SJCRH30 (cell line): ENCODE measurements around the gene RCC1. TPM values are rescaled to one million over a fixed set of nuclear protein-coding genes. Genes with fewer than 3 reads are reported as not detected.
"Not testable (repeated sequence)": the region's sequence is repeated elsewhere in the genome, so short reads cannot be mapped to it uniquely, and the experiment has no call there.

ENCODE experiments used
- DNase-seq, 2 experiments: peaks; one replicate each; pipeline ENCODE4 v3.0.0-alpha.2; 2015 to 2020
- H3K27ac ChIP-seq: fragments of 250-450 bp; sonication (Bioruptor Pico); 2 replicates; pipeline ENCODE4 v1.5.1; 2020; ENCODE audit warnings: mild to moderate bottlenecking, moderate library complexity
- H3K27me3 ChIP-seq: fragments of 250-450 bp; sonication (Bioruptor Pico); 2 replicates; pipeline ENCODE4 v1.5.1; 2020; ENCODE audit warnings: mild to moderate bottlenecking, moderate library complexity
- H3K36me3 ChIP-seq: fragments of 250-450 bp; sonication (Bioruptor Pico); 2 replicates; pipeline ENCODE4 v1.5.1; 2020; ENCODE audit warnings: mild to moderate bottlenecking, moderate library complexity
- H3K4me1 ChIP-seq: fragments of 250-450 bp; sonication (Bioruptor Pico); 2 replicates; pipeline ENCODE4 v1.5.1; 2020; ENCODE audit warnings: mild to moderate bottlenecking, moderate library complexity
- H3K4me3 ChIP-seq: fragments of 250-450 bp; sonication (Bioruptor Pico); 2 replicates; pipeline ENCODE4 v1.5.1; 2020; ENCODE audit warnings: mild to moderate bottlenecking, moderate library complexity
- H3K9me3 ChIP-seq: fragments of 250-450 bp; sonication (Bioruptor Pico); replicated peaks from 2 replicates; pipeline ENCODE4 v1.5.1; 2020; ENCODE audit warnings: mild to moderate bottlenecking, moderate library complexity
- total RNA-seq: library from RNA; depleted of rRNA; stranded (reverse); fragments of >200 nt; shearing (Covaris generic); gene quantifications from 2 replicates; pipeline ENCODE4 v1.2.3, GENCODE V29; 2014

The RCC1 gene
- total RNA-seq, 1 experiment from 2014 or later = 70.1 TPM

- Histone ChIP-seq H3K4me1 (no peaks in the 10 kb centered on the region), H3K4me3 (no peak overlapping the region), H3K27ac (no peak overlapping the region), H3K27me3 (no peaks in the 10 kb centered on the region), H3K9me3 (no peaks in the 10 kb centered on the region), H3K36me3 (peaks cover 11% of the 10 kb centered on the region)
- DNase-seq = no peak
These were observed 14.3 kb downstream of the RCC1 start for GRCh38 chr1:28519946-28520725.

DNA sequence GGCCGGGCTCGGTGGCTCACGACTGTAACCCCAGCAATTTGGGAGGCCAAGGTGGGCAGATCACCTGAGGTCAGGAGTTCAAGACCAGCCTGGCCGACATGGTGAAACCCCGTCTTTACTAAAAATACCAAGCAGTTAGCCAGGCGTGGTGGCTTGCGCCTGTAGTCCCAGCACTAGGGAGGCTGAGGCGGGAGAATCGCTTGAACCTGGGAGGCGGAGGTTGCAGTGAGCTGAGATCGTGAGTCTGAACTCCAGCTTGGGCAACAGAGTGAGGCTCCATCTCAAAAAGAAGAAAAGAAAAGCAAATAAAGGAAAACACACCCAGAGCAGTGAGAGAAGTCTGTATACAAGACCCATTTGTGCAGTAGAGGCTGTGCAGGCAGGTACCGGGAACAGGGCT is 15.0 kb downstream of the RCC1 start:
- DNase-seq, H3K27ac ChIP-seq, H3K9me3 ChIP-seq, H3K4me1 ChIP-seq, H3K27me3 ChIP-seq, H3K4me3 ChIP-seq: not testable (repeated sequence)
- peaks cover 11% of the 10 kb centered on the region for H3K36me3 ChIP-seq

GRCh38 chr1:28521502-28522164 is 15.8 kb downstream of the RCC1 start:
- Histone ChIP-seq H3K27ac (no peak overlapping the region), H3K27me3 (no peaks in the 10 kb centered on the region), H3K9me3 (no peaks in the 10 kb centered on the region), H3K4me3 (no peak overlapping the region), H3K4me1 (no peaks in the 10 kb centered on the region), H3K36me3 (peaks cover 11% of the 10 kb centered on the region)
- DNase-seq = no peak

- not testable (repeated sequence) for H3K4me1 ChIP-seq, H3K9me3 ChIP-seq, H3K27ac ChIP-seq, H3K4me3 ChIP-seq, DNase-seq, H3K27me3 ChIP-seq
- H3K36me3 ChIP-seq = peaks cover 11% of the 10 kb centered on the region
These were observed 16.7 kb downstream of the RCC1 start for GRCh38 chr1:28522537-28522936.

DNA sequence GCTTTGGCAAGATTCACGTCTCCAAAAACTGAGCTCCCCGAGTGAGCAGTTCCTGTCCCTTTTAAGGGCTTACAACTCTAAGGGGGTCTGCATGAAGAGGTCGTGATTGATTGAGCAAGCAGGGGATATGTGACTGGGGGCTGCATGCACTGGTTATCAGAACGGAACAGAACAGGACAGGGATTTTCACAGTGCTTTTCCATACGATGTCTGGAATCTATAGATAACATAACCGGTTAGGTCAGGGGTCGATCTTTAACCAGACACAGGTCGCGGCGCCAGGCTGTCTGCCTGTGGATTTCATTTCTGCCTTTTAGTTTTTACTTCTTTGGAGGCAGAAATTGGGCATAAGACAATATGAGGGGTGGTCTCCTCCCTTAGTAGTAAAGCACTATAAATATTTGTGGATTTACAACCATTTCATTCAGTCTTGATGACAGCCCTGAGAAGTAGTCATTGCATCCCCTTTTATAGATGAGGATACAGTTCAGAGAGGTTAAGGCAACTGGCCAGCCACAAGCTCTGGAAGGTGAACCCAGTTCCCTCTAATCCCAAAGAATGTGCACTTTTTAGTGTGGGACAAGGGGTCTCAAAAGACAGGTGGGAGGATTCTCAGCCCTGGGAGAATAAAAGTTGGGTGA is 19.3 kb downstream of the RCC1 start:
- H3K36me3 ChIP-seq = peaks cover 16% of the 10 kb centered on the region
- not testable (repeated sequence) for H3K27me3 ChIP-seq, H3K27ac ChIP-seq, H3K4me3 ChIP-seq, H3K9me3 ChIP-seq, DNase-seq, H3K4me1 ChIP-seq

- Histone ChIP-seq H3K4me3 (no peak overlapping the region), H3K27ac (no peak overlapping the region), H3K36me3 (peaks cover 31% of the 10 kb centered on the region), H3K9me3 (no peaks in the 10 kb centered on the region), H3K27me3 (no peaks in the 10 kb centered on the region), H3K4me1 (no peaks in the 10 kb centered on the region)
- no peak for DNase-seq
These were observed 21.0 kb downstream of the RCC1 start for GRCh38 chr1:28526886-28527285.

DNA sequence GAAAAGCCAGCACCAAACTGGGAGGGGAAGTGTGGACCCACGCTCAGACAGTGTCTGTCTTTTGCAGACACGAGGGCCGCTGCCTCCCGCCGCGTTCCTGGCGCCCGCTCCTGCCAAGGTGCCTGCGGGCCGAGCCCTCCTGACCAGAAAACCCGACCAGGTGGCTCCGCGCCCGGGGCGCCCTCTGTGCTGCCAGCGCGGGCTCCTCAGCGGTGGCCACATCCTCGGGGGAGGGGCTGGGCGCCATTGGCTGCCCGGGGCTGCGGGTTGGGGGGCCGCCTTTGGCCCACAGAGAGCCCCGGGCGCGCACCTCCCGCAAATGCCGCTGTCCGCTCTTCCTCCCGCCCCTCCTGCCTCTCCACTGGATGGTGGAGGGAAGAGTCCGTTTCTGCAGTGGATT is 24.6 kb downstream of the RCC1 start:
- Histone ChIP-seq H3K36me3 (peaks cover 48% of the 10 kb centered on the region), H3K27ac (no peak overlapping the region)
- no peak for DNase-seq

GRCh38 chr1:28534671-28535070 is 28.8 kb downstream of the RCC1 start:
- Histone ChIP-seq H3K27ac (no peak overlapping the region), H3K4me1 (no peaks in the 10 kb centered on the region), H3K27me3 (no peaks in the 10 kb centered on the region), H3K9me3 (no peaks in the 10 kb centered on the region), H3K4me3 (no peak overlapping the region), H3K36me3 (peaks cover 63% of the 10 kb centered on the region)
- no peak for DNase-seq

More for the DNA sequence above, 24.6 kb downstream of the RCC1 start:
- Histone ChIP-seq H3K27me3 (no peaks in the 10 kb centered on the region), H3K4me3 (no peak overlapping the region), H3K9me3 (no peaks in the 10 kb centered on the region), H3K4me1 (no peaks in the 10 kb centered on the region)

GRCh38 chr1:28535180-28535579 is 29.3 kb downstream of the RCC1 start:
- no peak overlapping the region for H3K4me3 ChIP-seq
- H3K27me3 ChIP-seq = no peaks in the 10 kb centered on the region
- H3K27ac ChIP-seq = no peak overlapping the region
- H3K4me1 ChIP-seq = no peaks in the 10 kb centered on the region
- no peak for DNase-seq
- peaks cover 63% of the 10 kb centered on the region for H3K36me3 ChIP-seq
- no peaks in the 10 kb centered on the region for H3K9me3 ChIP-seq

DNA sequence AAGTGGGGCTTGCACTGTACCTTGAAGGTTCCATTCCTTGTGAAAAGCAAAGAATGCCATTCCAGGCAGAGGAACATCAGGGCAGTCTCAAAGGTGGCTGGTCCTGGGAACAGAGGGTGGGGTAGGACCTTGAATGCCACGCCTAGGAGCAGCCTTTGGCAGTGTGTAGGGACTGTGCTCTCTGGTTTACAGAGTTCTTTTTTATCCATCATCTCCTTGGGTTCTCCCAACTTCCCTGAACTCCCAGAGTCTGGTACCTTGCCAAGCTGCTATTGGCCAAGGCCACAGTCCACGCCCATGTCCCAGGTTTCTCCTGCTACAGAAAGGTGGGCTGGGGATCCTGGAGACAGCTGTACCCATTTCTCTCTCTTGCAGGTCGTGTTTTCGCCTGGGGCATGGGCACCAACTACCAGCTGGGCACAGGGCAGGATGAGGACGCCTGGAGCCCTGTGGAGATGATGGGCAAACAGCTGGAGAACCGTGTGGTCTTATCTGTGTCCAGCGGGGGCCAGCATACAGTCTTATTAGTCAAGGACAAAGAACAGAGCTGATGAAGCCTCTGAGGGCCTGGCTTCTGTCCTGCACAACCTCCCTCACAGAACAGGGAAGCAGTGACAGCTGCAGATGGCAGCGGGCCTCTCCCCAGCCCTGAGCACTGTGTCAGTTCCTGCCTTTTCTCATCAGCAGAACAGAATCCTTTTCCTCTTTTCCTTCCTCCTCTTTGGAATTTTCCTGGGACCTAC is 31.8 kb downstream of the RCC1 start:
- Histone ChIP-seq H3K9me3 (no peaks in the 10 kb centered on the region), H3K4me1 (no peaks in the 10 kb centered on the region), H3K27ac (no peak overlapping the region), H3K4me3 (no peak overlapping the region), H3K27me3 (no peaks in the 10 kb centered on the region), H3K36me3 (peaks cover 43% of the 10 kb centered on the region)
- DNase-seq = peak; percentile 30 to 53

GRCh38 chr1:28538286-28538685 is 32.4 kb downstream of the RCC1 start:
- no peaks in the 10 kb centered on the region for H3K4me1 ChIP-seq
- H3K27ac ChIP-seq = no peak overlapping the region
- peaks cover 38% of the 10 kb centered on the region for H3K36me3 ChIP-seq
- no peaks in the 10 kb centered on the region for H3K9me3 ChIP-seq
- no peak overlapping the region for H3K4me3 ChIP-seq
- DNase-seq = no peak
- no peaks in the 10 kb centered on the region for H3K27me3 ChIP-seq

DNA sequence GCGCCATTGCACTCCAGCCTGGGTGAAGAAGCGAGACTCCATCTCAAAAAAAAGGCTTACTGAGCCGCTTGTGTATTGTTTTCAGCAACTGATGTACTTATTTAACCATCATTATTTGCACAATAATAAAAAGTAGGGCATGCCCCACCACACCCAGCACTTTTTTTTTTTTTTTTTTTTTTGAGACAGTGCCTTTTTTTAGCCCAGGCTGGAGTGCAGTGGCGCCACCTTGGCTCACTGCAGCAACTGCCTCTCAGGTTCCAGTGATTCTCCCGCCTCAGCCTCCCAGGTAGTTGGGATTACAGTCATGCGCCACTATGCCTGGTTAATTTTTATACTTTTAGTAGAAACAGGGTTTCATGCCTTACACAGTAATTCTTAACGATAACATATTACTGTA is 34.8 kb downstream of the RCC1 start:
- Histone ChIP-seq H3K27ac (no peak overlapping the region), H3K4me1 (no peaks in the 10 kb centered on the region), H3K9me3 (no peaks in the 10 kb centered on the region), H3K36me3 (peaks cover 21% of the 10 kb centered on the region), H3K27me3 (no peaks in the 10 kb centered on the region), H3K4me3 (no peak overlapping the region)
- DNase-seq = no peak

DNA sequence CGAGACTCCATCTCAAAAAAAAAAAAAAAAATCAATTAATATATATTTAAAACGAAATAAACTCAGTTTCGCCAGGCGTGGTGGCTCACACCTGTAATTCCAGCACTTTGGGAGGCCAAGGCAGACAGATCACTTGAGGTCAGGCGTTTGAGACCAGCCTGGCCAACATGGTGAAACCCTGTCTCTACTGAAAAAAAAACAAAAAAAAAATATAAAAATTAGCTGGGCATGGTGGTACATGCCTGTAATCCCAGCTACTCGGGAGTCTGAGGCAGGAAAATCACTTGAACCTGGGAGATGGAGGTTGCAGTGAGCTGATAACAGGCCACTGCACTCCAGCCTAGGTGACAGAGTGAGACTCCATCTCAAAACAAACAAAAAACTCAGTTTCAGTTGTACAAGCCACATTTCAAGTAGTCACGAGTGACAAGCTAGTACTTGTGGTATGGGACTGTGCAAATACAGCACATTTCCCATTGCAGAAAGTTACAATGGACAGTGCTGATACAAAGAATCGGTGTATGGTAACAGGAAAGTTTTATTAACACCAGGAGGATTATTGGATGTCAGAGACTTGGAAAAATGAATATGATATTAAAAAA is 35.7 kb downstream of the RCC1 start:
- not testable (repeated sequence) for H3K4me1 ChIP-seq, H3K27me3 ChIP-seq, H3K4me3 ChIP-seq, H3K9me3 ChIP-seq, DNase-seq, H3K27ac ChIP-seq
- peaks cover 12% of the 10 kb centered on the region for H3K36me3 ChIP-seq

DNA sequence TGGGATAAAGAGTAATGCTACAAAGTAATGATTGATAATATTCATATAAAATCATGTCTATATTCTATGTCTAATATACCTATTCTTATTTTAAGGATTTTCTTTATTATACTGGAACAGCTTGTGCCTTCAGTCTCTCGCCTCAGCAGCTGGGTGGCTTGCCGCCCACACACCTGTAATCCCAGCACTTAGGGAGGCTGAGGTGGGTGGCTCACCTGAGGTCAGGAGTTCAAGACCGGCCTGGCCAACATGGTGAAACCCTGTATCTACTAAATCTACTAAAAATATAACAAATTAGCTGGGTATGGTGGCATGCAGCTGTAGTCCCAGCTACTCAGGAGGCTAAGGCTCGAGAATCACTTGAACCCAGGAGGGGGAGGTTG is 39.4 kb downstream of the RCC1 start:
- Histone ChIP-seq H3K36me3 (0 out of 2 replicates have a peak, but pooled peaks cover 2% of the 10 kb centered on the region), H3K4me1 (no peaks in the 10 kb centered on the region), H3K27me3 (no peaks in the 10 kb centered on the region), H3K4me3 (no peak overlapping the region), H3K27ac (no peak overlapping the region), H3K9me3 (no peaks in the 10 kb centered on the region)
- no peak for DNase-seq
